HG03103 (cell line): ENCODE results near the gene OIT3.

Experiments
- ATAC-seq: cut with Tn5 transposase; IDR thresholded peaks from one replicate; pipeline ENCODE4 v1.9.1; 2021; ENCODE audit warnings: low read depth; ENCODE audit not compliant: unreplicated experiment

Gene OIT3

DNA sequence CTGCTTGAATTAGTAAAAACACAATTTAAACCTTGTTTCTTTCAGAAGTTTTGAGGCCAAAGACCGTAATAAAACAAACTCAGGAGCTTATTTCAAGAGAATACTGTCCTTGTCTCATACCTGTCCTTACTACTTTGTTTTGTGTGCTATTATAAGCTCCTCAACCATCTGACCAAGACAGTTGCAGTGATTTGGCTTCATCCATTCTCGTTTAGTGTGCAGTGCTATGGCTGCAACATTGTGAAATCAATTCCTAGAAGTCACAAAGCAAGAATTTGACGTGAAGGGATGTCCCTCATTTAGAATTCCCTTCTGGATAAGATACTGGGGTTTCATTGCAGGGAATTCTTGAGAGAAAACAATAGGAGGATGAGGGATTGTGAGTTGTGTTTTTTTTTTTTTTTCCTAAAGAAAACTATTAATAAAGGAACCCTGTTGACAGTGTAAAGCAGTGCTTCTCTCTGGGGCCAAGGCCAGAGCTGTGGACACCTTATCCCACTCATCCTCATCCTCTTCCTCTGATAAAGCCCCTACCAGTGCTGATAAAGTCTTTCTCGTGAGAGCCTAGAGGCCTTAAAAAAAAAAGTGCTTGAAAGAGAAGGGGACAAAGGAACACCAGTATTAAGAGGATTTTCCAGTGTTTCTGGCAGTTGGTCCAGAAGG is at the start of gene OIT3:
Gene OIT3, plus strand, starts transcription at position 604 of the 663 bp plus-strand sequence. CDS start 60 bp downstream, outside the sequence.
- no peak for ATAC-seq

DNA sequence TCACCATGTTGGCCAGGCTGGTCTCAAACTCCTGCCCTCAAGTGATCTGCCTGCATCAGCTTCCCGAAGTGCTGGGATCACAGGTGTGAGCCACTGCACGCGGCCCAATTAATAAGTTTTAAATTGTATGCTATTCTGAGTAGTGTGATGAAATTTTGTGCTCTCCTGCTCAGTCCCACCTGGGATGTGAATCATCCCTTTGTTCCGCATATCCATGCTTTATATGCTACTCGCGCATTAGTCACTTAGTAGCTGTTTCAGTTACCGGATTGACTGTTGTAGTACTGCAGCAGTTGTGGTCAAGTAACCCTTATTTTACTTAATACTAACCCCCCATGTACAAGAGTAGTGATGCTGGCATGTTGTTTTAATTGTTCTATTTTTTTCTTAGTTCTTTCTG is 47.3 kb upstream of the OIT3 start:
- no peak for ATAC-seq

DNA sequence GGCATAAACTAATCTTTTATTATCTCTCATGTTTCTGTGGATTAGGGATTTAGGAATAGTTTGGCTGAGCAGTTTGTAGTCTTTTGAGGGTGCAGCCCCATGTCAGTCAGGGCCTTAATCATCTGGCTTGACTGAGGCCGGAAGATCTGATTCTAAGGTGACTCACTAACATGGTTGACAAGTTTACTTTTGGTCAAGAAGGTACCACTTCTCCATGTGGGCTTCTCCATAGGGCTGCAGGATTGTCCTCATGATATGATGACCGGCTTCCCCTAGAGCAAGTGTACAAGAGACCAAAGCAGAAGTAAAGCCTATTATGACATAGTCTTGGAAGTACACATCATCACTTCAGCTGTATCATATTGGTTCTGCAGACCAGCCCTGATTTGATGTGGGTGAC is 45.9 kb upstream of the OIT3 start:
- ATAC-seq, result no peak

DNA sequence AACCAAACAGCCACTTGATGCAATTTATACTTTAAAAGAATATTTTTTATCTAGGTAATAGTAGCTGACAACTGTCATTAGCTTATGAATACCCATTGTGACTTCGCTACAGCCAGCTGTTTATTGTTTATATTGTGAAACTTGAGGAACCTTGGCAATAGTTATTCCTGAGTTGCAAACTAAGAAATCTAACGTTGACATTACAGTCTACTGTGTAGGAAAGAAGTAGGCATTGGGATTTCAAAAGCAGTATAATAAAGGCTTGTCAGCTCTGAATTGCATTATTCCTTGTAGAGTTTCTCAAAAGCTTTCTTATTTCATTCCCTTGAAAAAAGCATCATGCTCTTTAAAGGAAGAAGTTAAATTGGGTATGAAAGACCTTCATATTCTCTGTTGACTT is 42.7 kb upstream of the OIT3 start:
- no peak for ATAC-seq

DNA sequence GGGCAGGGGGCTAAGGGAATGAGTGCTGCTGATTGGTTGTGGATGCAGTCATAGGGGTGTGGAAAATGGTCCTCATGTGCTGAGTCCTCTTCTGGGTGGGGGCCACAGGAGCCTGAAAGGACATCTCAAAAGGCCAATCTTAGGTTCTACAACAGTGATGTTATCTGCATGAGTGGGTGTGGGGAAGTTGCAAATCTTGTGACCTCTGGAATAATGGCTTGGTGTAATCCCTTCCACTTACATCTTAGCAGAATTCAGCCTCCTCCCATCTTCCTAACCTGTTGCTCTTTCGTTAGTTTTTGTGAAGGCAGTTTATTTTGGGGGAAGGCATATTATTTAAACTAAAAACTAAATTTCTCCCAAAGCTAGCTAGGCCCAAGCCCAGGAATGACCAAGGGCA is 42.0 kb upstream of the OIT3 start:
- ATAC-seq, result no peak

- ATAC-seq, result no peak
Observed at GRCh38 chr10:72852508-72852907, 41.0 kb upstream of the OIT3 start.

GRCh38 chr10:72855129-72855528 is 38.4 kb upstream of the OIT3 start:
- ATAC-seq, result no peak

DNA sequence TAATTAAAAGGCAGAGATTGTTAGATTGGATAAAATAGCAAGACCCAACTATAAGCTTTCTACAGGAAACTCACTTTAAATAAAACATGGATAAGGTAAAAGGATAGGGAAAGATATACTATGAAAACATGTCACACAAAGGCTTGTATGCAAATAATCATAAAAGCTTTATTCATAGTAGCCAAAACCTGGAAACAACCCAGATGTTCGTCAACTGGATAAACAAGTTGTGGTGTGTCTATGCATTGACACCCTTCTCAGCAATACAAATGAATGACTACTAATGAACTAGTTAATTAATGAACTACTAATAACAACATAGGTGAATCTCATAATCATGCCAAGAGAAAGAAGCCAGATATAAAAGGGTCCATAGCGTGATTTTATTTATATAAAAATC is 37.7 kb upstream of the OIT3 start:
- ATAC-seq, result no peak

GRCh38 chr10:72858067-72858466 is 35.5 kb upstream of the OIT3 start:
- ATAC-seq, result no peak

GRCh38 chr10:72862957-72863356 is 30.6 kb upstream of the OIT3 start:
- no peak for ATAC-seq

DNA sequence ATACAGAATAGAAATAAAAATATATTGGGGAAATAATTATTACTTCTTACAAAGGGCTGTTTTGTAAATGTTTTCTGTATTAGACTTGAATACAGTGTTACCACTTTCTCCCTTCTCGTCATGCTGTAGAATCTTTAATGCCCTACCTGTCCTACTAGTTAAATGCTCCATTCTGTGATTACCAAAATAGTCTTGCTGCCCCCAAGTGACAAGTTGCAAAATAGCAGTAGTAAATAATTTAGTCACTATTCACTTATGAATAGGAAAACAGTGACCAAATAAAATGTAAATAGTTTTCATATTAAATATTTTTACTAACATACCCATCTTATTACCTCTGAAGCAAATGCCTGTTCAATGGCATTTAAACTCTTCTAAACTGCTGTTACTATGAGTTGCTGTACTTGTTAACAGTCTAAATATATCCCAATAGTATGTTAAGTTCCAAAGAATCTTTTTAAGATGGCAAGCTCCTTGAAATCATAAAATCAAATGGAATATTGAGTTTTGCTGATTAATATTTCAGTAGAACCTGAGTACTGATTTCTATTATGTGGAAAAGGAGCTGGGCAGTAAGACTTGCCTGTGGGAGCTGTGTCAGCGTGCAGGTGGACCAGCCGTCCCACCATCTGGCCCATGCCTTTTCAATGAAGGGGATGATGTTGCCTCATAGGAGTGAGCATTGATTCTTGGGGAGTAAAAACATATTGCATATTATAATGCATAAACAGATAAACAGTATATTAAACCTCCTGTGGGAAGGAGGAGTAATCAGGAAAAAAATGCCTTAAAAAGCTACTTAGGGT is 18.1 kb upstream of the OIT3 start:
- no peak for ATAC-seq

DNA sequence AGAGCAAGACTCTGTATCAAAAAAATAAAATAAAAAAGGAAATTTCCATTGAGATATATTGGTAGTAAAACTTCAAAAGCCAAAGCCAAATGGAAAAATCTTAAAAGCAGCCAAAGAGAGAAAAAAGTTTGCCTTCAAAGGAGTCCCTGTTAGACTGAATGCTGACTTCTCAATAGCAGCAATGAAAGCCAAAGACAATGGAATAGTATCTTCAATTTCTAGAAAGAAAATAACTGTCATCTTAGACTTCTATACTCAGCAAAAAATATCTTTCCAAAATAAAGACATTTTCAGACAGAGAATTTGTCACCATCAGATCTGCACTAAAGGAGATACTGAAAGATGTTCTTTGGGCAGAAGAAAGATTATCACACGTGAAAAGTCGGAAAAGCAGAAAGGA is 14.3 kb upstream of the OIT3 start:
- ATAC-seq, result no peak

DNA sequence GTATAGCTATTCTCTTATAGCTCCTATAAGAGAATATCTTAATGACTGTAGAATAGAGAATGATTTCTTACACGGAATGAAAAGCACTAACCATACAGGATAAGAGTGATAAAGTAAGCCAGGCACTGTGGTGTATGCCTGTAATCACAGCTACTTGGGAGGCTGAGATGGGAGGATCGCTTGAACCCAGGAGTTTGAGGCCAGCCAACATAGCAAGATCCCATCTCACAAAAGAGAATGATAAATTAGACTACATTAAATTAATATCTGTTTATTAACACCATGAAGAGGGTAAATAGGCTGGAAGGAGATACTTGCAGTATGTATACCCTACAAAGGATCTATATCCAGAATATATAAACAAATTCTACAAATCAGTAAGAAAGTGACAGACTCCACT is 12.2 kb upstream of the OIT3 start:
- ATAC-seq, result no peak

DNA sequence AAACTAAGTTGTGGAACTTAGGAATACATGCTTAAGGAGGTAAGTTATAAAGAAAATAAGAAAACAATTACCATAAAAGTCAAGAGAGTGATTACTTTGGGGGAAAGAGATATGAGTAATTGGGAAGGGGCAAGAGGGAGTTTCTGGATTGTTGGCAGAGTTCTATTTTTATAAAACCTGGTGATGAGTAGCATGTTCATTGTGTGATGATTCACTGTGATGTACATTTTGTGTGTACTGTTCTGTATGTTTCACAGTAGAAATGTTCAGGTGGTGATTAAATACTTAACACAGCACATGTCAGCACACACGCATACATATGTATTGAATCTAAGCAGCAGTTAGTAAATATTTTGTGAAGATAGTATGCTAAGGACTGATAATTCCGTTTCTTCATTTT is 9.7 kb upstream of the OIT3 start:
- no peak for ATAC-seq

DNA sequence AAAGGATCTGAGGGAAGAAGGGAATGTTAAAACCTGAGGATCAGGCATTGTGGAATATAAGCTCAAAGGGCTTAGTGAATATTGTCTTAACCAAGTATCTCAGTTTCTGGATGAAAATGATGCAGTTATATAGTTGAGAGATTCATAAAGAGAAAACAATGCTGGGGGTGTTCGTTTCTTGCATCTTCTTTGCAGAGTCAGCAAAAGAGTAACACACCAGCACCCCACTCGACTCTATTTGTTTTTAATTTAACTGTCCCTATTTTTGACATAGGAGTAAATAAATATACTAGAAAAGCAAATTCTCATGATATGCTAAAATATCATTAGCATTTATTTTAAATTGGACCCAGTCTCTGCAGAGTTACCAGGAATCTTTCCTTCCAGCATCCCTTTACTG is 7.6 kb upstream of the OIT3 start:
- ATAC-seq, result no peak

DNA sequence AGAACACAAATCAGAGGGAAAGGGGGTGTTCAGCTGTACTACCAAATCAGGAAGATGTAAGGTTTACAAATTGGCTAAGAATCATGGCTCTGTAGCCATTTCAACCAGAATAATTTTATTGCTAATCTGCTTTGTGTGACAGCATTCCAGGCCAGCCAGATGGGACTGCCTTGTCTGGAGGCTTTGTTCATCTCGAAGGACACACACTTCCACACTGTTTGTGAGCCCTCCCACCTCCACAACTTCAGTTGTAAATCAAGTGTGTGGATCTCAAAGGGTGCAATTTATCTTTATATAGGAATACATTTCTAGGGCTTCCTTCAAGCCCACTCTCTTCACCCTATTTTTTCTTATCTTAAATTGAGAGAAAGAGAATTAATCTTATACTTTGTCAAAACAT is 6.9 kb upstream of the OIT3 start:
- no peak for ATAC-seq

- no peak for ATAC-seq
Observed at GRCh38 chr10:72887043-72887442, 6.5 kb upstream of the OIT3 start.

DNA sequence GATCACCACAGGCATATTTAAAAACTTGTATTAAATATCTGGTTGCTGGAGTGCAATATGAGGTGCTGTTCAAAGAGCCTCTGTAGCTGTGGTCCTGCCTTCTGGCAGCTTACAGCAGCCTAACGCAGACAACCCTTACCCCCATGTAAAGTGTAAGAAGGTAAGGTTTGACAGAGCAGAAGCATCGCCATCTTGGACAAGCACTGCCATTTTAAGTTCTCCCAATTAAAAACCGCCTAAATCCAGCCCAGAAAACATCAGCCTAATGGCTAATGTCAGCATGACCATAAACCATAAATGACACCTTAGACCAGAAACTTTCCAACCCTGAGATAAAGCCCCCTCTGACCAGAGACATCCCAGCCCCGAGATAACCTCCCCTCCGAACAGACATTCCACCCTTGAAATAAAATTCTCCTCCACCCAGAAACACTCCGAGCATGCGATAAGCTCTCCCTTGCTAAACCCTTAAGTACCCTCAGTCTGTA is 5.3 kb upstream of the OIT3 start:
- no peak for ATAC-seq

GRCh38 chr10:72889391-72889831 is 4.1 kb upstream of the OIT3 start:
- ATAC-seq, result no peak

DNA sequence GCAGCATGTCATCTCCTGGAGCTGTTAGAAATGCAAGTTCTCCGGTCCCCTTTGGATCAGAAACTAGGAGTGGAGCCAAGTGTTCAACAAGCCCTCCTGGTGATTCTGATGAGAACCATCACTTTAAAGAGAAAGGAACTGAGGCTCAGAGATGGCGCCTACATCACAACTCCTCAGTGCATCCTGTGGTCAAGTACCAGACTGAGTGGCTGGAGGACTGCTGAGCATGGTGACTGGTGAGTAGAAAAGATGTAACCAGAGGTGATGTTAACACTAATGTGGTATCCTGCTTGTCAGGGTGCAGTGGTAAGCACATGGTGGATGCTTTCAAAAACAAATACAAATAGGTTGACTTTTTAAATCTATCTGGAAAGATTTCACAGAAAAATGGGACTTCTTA is 3.5 kb upstream of the OIT3 start:
- ATAC-seq, result no peak

- no peak for ATAC-seq
Observed at GRCh38 chr10:72895236-72895850, 1.8 kb downstream of the OIT3 start.

GRCh38 chr10:72898616-72899015 is 5.1 kb downstream of the OIT3 start:
- ATAC-seq, result no peak
